Fibroblast of skin of left quadriceps (primary cell): ENCODE measurements around the gene RREB1.

ENCODE experiments used
- DNase-seq, 2 experiments: peaks; one replicate each; pipeline ENCODE4 v3.0.0-alpha.2; 2013; ENCODE audit warnings: low read depth in 2 of 2

The RREB1 gene

DNA sequence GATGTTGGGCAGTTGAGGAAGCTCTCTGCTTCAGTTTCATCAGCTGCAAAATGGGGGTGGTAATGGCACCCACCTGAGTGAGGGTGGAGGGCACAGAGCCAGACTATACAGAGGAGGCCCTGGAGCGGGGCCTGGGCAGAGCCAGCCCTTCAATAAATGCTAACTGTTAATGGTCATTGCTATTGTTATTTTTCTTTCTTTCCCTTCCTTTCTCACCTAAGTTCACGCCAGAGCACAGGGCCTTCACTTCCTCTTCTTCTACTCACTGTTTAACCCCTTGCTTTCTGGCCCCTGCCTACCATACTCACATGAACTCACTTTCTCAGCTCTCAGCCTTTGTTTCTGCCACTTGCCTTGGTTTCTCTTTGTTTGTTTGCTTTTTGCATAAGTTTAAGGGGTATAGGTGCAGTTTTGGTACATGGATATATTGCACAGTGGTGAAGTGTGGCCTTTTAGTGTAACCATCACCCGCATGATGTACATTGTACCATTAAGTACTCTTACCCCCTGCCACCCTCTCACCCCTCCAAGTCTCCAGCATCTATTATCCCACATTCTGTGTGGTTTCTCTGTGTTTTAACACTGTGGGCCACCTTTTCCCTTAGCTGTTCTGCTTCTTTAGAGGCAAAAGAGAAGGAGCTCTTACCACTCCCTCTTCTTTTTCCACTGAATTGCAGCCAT, 7.5 kb upstream of the RREB1 start:
- DNase-seq = no peak

DNA sequence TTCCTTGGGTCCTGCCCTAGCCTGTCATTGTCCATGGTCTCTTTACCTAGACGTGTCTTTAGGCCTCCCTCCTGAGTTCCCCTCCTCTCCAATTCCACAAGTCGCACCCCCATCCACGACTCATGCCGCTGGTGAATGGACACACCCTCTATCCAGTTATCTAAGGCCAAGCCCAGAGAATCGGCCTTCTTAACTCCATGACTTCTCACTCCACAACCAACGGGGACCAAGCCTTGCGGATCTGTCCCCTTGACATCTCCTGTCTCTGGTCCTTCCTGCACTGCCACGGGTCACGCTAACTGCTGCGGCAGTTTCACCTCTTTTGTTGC, 7.0 kb upstream of the RREB1 start:
- no peak for DNase-seq

DNA sequence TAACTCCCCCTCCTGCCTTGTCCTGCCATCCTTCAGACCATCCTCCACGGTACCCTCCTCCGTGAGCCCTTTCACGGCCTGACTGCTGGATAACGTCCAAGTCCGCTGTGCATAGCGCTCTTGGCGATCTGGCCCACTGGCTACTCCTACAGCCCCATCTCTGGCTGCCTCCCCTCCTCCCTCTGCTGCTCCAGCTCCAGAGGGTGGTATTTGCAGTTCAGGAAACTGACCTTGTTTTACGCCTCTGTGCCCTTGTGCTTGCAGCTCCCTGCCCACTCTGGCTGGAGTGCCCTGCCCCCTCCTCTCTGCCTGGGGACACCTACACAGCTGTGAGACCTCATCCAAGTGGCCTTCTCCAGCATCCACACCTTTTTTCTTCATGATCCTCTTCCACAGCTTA, 6.5 kb upstream of the RREB1 start:
- no peak for DNase-seq

DNA sequence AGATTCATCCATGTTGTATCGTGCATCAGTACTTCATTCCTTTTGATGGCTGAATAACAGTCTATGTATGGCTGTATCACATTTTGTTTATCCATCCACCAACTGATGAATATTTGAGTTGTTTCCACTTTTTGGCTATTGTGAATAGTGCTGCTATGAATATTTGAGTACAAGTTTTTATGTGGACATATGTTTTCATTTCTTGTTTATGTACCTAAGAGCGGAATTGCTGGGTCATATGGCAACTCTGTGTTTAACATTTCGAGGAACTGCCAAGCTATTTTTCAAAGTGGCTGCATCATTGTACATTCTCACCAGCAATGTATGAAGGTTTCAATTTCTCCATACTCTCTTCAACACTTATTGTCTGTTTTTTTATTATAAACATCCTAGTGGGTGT, 3.0 kb upstream of the RREB1 start:
- DNase-seq = no peak

DNA sequence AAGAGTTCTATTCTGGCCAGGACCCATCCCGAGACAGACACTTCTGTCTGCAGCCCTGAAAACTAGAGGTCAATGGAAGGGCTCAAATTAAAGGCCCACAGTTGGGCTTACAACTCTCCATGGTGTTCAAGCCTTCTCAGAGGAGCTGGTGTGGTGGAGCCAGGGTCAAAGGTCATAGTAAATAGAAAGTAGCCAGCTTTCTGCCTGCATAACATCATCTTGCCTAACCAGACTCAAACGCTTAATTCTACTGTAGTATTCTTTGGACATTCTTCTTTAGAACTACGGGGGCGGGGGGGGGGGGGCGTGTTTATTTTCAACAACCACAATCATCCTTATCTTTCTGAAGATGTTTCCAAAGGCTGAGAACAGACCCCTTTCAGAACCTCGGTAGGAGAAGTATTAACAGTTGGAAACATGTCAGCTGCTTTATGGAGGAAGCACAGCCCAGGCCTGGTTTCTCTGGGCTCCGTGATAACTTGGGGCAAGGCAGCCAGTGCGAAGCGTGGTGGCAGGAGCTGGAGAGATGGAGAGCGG, 1.5 kb upstream of the RREB1 start:
- DNase-seq = no peak

DNA sequence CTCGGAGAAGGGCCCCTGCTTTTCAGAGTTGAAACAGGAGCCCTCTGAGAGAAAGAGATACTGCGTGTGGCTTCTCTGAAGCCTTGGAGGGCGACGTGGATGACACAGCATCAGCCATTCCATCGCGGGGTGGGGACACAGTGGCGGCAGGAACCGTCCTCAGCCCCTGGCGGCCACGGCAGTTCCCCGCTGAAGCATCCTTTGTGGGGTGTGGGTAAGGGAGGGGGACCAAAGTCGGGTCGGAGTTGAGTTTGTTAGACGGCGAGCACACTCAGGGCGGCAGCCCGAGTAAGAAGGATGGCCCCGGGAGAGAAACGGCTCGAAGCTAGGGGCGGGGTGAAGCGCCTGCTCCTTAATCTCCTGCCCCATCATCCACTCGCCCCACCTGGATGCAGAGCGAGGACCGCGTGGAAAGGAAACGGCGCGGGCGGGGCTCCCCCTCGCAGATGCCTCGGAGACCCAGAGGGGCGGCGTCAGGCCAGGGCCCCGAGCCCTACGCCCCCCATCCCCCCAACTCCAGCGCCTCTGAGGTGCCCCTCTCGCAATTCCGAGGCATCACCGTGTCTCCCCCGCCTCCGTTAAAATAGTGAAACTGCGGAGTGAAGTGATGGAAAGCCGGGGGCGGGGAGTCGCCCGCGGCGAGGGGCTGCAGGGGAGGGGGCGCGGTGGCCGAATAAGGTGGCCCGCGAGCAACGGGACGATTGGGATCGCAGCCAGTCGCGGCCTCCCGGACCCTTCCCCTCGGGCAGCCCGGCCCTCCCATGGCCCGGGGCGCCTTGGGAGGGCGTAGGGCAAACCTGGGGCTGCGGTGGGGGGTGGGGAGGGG, 796 bp upstream of the RREB1 start:
- DNase-seq = no peak

DNA sequence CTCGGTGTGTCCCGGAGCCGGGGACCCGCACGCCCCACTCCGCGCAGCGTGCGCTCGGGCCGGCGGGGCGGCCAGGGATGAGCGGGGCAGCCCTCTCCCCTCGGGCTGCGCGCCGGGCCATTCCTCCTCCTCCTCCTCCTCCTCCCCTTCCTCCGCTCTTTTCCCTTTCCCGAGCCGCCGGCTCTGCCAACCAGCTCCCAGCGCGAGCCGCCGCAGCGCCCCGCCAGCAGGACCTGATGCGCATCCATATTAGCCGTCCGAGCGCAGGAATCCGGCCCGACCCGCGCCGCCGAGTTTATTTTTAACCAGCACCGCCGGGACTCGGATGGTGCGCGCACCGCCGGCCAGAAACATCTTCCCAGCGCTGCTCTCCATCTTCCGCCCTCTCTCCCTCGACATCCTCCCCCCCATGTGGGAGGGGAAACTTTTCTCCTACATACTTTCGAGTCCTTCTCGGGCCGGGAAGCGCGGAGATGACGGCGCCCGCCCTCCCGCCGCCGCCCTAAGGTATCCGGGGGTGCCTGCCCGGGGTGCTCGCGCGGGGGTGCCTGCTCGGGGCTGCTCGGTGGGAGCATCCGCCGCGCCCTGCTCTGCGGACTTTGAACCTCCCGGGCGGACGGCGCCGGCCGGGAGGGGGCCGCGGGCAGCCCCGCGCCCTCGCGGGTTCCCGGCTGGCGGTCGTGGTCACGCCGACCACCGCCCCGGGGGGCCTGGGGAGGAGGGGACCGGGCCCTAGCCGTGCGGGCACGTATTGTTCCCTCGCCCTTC, 619 bp downstream of the RREB1 start:
- no peak for DNase-seq

DNA sequence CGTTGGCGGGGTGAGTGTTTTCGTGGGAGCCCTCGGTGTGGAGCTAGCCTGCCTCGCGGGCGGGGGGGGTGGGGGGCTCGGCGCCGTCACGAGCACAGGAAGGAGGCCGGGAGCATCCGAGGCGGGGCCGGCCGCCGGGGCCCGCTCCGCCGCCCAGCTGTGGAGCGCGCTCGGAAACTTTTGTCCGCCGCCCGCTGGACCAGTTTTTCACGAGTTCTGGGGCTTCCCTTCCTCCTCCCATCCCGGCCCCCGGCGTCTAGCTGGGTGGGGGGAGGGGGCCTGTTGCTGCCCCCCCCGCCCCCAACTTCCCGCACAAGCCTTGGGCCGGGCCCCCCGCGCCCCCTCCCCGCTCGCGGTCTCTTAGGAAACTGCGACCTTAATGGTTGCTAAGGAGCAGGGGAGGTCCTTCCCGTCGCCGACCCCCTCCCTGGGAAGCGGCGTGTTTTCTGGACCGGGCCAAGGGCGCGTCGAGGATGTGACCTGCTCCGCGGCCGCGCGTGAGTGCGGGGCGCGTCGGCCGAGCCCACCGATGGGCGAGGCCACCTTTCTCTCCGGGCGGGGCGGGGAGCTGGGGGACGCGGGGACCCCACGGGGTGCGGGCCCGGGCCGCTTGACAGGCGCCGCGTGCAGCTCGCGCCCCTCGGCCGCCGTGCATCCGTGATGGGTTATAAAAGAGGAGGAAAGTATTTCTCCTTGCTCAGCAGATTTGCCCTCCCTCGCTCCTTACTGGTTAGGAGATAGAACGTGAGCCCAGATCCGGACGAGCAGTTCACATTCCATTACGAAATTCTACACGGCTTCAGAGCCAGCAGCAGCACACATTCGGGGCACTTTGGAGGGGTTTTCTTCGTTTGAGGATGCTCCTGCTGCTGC, 1.4 kb downstream of the RREB1 start:
- peak; percentile 56 to 61 for DNase-seq

DNA sequence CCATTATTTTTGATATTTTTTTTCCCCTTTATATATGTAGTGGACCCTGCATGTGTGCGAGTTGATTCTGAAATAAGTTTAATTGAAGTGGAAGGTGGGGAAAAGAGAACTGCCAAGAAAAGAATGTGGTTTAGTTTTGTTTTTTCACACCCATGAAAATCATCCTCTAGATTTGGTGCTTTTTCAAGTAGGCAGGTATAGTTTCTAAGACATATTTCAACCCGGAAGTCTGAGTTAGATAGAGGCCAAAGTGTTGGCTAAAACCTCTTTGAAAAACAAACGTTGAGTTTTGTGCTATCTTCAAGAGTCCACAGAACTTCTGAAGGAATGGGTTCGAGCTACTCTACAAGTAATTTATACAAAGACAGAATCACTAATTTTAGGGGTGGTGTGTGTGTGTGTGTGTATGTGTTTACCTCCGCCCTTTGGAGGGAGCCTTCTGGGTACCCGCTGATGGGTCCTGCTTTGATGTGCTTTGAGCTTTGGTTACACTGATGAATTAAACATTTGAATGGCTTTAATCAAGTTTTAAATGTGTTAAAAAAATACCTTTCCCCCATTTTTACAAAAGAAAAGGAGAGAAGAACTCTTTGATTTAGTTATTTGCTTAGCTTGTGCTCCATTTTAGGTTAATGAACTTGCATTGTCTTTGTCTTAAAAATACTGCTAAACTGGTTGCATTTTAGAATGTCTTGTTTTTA, 2.5 kb downstream of the RREB1 start:
- no peak for DNase-seq

DNA sequence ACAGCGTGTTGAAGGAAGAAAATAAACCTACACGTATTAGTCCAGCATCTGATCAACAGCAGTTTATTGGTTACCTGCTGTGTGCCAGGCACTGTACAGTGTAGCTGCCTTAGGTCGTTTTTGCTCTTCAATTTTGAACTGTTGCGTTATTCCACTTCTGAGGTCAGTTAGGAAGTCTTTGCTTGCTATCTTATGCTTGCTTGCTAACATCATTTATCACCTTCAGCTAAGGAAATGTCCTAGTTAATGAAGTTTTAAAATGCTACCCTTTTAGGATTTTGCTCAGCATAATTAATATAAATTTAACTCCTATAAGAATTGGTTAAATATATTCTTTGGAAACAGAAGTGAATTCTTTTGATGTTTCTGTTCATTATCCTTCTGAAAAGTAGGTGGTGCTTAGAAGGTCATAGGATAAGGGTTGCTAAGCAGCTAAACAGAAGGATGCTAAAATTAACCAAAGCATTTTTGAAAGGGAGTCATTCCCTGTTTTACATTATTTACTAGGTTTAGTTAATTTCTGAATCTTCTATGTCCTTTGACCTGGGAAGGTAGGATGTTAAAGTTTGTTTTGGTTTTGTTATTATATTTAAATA, 3.4 kb downstream of the RREB1 start:
- DNase-seq = no peak

DNA sequence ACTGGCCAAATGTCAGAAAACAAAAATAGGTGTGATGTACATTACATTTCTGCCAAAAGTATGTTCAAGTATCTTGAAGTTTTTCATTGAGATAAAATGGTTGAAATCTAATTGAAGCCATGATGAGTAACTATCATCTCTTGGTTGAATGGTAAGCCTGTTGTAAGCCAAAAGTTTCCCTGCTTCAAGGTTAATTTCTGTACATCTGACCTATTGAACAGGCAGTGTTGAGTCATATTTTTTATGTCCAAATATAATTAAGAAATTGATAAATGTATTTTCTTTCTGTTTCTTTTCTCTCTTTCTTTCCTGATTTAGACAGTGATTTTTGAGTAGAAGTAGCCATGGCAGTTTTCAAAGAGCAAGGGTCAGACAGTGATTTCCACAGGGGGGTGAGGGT, 4.4 kb downstream of the RREB1 start:
- DNase-seq = no peak

DNA sequence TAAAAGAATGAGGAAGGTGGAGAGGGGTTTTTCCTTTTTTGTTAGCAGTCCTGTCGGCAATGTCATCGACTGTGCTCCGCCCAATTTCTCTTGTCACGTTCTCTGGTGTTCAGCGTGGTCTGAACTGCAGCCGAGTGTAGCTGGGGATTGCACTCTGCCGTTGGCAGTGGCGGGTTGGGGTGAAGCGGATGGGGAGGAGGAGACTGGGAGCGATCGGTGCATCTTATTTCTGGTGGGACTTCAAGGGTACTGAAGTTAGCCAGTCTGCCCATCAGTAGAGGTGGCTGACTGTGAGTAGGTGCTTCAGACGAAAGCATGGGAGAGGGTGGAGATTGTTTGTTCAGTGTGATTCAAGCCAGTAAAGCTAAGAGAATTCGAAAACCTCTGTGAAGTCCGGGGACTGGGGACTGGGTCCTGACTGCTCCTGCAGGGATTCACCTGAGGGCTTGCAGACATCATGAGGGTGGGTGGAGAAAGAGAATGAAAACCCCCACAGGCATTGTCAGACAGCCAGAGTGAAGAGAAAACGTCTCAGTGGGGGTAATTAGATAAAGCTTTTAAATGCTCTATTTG, 5.1 kb downstream of the RREB1 start:
- no peak for DNase-seq

DNA sequence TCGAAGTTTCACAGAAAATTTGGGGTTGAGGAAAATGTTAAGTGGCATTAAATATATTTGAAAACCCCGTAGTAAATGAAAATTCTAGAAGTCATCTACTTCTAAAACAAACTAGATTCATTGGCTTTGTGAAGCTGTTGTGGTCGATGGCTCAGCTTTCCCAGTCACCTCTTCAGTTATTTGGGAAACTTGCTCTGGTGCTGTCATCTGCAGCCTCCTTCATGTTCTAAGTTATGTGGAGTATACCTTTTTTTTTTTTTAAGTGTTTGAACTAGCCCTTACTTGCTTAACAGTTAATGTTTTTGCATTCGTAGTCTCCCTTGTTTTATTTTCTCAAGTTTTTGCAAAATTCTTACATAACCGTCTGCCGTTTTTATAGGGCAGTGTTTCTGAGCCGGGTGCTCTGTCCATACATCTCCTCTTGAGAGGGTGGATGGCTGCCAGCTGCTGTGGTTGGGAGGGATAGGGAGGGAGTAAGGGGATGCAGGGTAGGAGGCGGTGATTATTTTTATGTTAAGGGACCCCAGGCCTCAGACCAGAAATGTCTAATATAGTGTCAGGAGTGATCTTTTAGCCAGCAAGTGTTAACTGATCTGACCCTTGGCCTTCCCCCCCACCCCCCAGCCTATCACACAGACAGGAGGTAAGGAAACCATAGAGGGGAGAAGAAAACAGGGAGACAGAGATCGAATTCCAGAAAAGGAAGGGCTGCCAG, 7.1 kb downstream of the RREB1 start:
- DNase-seq = no peak

DNA sequence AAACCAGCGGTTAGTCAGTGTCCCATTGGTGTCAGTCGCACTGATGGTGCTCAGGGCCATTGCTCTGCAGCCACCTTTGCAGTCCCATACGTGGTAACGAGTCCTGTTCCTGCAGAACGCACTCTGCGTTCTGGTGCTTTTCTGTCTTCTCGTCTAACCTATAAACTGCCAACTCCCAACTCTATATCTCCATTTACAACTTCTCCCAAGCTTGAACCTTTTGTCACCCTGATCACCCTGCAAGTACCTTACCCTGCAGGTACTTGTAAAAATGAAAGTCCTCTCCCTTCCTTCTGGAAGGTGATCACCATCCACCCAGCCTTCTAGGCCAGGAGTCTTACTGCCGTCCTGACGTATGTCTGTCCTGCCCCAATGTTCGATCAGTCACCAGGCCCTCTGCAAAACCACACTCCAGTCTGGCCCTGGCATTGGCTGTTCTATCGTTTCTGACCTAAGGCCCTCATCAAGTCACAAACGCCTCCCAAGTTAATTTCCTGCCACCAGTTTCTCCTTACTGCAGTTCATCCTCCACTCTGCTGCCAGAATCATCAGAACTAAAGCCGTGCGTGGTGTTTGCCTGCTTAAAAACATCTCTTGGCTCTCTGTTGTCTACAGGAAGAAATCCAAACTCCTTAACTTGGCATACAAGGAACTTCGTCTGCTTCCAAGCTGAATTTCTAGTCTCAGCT, 7.9 kb downstream of the RREB1 start:
- DNase-seq = no peak

DNA sequence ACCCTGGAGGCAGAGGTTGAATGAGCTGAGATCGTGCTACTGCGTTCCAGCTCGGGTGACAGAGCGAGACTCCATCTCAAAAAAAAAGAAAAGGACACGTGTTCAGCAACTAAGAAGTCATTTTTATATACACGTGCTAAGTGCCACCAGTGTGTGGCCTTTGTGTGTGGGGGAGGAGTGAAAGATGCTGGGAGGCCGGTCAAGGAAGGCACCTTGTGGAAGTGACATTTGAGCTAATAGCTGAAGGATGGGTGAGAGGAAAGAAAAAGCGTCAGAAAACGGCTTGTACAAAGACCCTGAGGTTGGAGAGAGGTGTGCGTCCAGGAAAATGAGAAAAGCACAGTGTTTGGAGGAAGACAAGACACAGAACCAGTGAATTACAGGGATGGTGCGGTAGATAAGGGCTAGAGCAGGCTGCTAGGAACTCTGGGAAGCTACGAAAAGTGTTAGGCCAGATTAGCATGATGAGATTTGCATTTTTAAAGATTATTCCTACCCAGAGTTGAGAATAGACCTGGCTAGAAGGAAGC, 11.6 kb downstream of the RREB1 start:
- no peak for DNase-seq

DNA sequence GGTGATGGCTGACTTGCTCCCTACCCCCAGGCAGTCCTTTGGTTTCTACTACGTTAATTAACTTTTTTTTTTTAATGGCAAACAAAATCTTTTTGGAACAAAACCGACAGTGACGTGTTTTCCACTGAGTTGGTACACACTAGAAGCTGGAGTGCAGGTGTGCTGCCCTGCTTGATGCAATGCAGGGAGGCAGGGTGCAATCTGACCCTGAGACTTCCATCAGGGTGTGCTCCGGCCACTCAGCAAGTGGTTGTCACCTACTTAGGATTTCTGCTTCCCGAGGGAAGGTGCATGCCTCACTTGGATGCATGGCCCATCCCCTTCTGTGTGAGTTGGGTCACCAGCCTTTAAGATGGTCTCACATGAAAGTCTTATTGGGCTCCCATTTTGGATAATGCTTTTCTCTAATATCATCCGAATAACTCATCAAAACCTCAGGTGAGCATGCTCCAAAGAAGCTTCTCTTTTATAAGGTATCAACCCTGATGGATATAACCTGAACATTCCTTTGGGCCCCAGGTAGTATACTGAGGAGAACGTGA, 14.0 kb downstream of the RREB1 start:
- no peak for DNase-seq

DNA sequence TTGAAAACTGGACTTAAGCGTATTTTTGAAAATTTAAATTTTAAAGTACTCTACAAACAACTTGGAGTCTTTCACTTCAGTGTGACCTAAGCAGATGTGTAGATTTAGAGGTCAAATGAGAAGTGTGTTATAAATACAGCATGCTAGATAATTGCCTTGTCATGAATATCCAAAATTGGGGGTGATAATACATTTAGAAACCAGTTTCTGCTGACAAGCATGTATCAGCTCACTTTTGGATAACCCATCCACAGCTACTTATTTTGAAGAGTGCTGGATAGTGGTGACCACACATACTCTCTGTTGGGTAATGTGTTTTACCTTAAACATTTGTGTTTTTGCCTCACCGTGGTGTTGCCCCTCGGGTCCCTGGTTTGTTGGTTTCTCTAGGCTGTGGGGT, 14.9 kb downstream of the RREB1 start:
- no peak for DNase-seq

DNA sequence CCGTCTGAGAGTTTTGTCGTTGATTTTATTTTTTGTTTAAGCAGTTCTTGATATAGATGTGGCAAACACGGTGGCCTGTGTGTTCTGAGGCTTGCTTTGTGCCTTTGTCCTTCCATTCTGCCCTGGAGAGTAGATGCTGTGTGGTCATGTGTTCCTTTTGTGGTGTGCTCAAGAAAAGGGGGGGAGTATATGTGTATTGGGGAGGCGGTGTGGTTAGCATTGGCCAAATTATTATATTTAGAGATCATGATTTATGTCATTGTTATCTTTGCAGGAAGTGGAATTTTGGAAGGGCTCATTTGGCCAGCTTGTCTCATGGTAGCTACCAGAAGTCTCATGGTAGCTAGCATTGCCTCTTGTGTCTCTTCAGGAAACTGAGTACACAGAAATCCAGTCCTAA, 16.4 kb downstream of the RREB1 start:
- no peak for DNase-seq
